CD14-positive monocyte (primary cell): Measurements from ENCODE around the gene MAP7. TPM values are rescaled to one million over a fixed set of nuclear protein-coding genes. Genes with fewer than 3 reads are reported as not detected.

ENCODE experiments used
- DNase-seq, 3 donors: peaks; one replicate each; pipeline ENCODE4 v3.0.0-alpha.2; 2011 to 2022
- H2AFZ ChIP-seq: 2 replicates; pipeline ENCODE4 v1.6.0; 2012; ENCODE audit warnings: mild to moderate bottlenecking, low read depth, low read length, inconsistent platforms; ENCODE audit not compliant: insufficient read depth, poor library complexity, severe bottlenecking
- H3K27ac ChIP-seq, 2 donors: 1 replicate in 1 of 2; 2 replicates in 1 of 2; pipeline ENCODE4 v1.5.1; 2012 to 2013; ENCODE audit warnings: low read length in 2 of 2, control low read depth in 1 of 2, inconsistent platforms in 1 of 2, low read depth in 1 of 2, mild to moderate bottlenecking in 1 of 2
- H3K27me3 ChIP-seq, 2 donors: one replicate each; pipeline versions ENCODE4 v1.6.0 to v1.6.1; 2011 to 2013; ENCODE audit warnings: low read length in 2 of 2; ENCODE audit not compliant: control insufficient read depth in 2 of 2, insufficient read depth in 2 of 2
- H3K36me3 ChIP-seq, 2 donors: replicated peaks in 1 of 2; 1 replicate in 1 of 2; 2 replicates in 1 of 2; pipeline versions ENCODE4 v1.5.1 to v1.6.1; 2012 to 2013; ENCODE audit warnings: low read length in 2 of 2, control low read depth in 1 of 2, inconsistent platforms in 1 of 2, mild to moderate bottlenecking in 1 of 2; ENCODE audit not compliant: insufficient read depth in 2 of 2, control insufficient read depth in 1 of 2
- H3K4me1 ChIP-seq, 2 donors: 1 replicate in 1 of 2; 2 replicates in 1 of 2; pipeline versions ENCODE4 v1.5.1 to v1.6.1; 2012 to 2013; ENCODE audit warnings: low read length in 2 of 2, control low read depth in 1 of 2, inconsistent platforms in 1 of 2, mild to moderate bottlenecking in 1 of 2, moderate library complexity in 1 of 2; ENCODE audit not compliant: insufficient read depth in 2 of 2, control insufficient read depth in 1 of 2
- H3K4me2 ChIP-seq: replicated peaks from 2 replicates; pipeline ENCODE3; 2012; ENCODE audit warnings: low read length, moderate library complexity, mild to moderate bottlenecking; ENCODE audit not compliant: poor library complexity, severe bottlenecking; ENCODE audit errors: extremely low read depth
- H3K4me3 ChIP-seq, 3 experiments: fragments of 200-600 bp in 1 of 3; sonication (generic) in 1 of 3; replicated peaks in 1 of 3; 1 replicate in 2 of 3; 2 replicates in 1 of 3; pipeline ENCODE4 v1.5.1; 2011 to 2013; ENCODE audit warnings: low read length in 3 of 3, mild to moderate bottlenecking in 3 of 3, control low read depth in 2 of 3, low read depth in 2 of 3, inconsistent platforms in 1 of 3, moderate library complexity in 1 of 3
- H3K79me2 ChIP-seq: 2 replicates; pipeline ENCODE4 v1.6.0; 2012; ENCODE audit warnings: mild to moderate bottlenecking, control low read depth, inconsistent platforms, low read length, moderate library complexity; ENCODE audit not compliant: insufficient read depth
- H3K9ac ChIP-seq: 2 replicates; pipeline ENCODE4 v1.6.0; 2017; ENCODE audit warnings: low read length, mild to moderate bottlenecking; ENCODE audit not compliant: insufficient read depth, poor library complexity, severe bottlenecking
- H3K9me3 ChIP-seq, 2 donors: replicated peaks in 1 of 2; 1 replicate in 1 of 2; 2 replicates in 1 of 2; pipeline versions ENCODE4 v1.5.1 to v1.6.1; 2012 to 2013; ENCODE audit warnings: low read length in 2 of 2, control low read depth in 1 of 2; ENCODE audit not compliant: control insufficient read depth in 1 of 2, insufficient read depth in 1 of 2
- H4K20me1 ChIP-seq: 2 replicates; pipeline ENCODE4 v1.6.0; 2012; ENCODE audit warnings: mild to moderate bottlenecking, low read length, control low read depth, moderate library complexity; ENCODE audit not compliant: insufficient read depth
- H3K27ac Mint-ChIP-seq, 7 donors: one replicate each; pipeline ENCODE4 v1.8.0; 2020; ENCODE audit warnings: mild to moderate bottlenecking in 7 of 7, mixed read lengths in 7 of 7, moderate library complexity in 6 of 7, inconsistent platforms in 2 of 7
- H3K27me3 Mint-ChIP-seq, 3 donors: one replicate each; pipeline ENCODE4 v1.8.0; 2021 to 2022; ENCODE audit warnings: low read depth in 3 of 3, mild to moderate bottlenecking in 3 of 3, mixed read lengths in 3 of 3, moderate library complexity in 3 of 3, inconsistent platforms in 1 of 3
- H3K36me3 Mint-ChIP-seq, 2 donors: one replicate each; pipeline ENCODE4 v1.8.0; 2020; ENCODE audit warnings: mixed read lengths in 2 of 2, inconsistent platforms in 1 of 2, mild to moderate bottlenecking in 1 of 2
- H3K4me1 Mint-ChIP-seq: one replicate; pipeline ENCODE4 v1.8.0; 2020; ENCODE audit warnings: mild to moderate bottlenecking, mixed read lengths
- H3K4me3 Mint-ChIP-seq, 2 donors: one replicate each; pipeline ENCODE4 v1.8.0; 2020; ENCODE audit warnings: mild to moderate bottlenecking in 2 of 2, mixed read lengths in 2 of 2, moderate library complexity in 1 of 2
- H3K9me3 Mint-ChIP-seq, 7 donors: one replicate each; pipeline ENCODE4 v1.8.0; 2020 to 2022; ENCODE audit warnings: mixed read lengths in 7 of 7, mild to moderate bottlenecking in 6 of 7, moderate library complexity in 6 of 7, inconsistent platforms in 2 of 7
- WGBS: methylation state at CpG from one replicate; pipeline ENCODE4 v1.1.5; 2013; ENCODE audit warnings: missing lambda C conversion rate; ENCODE audit not compliant: insufficient coverage; 5-methylcytosine and 5-hydroxymethylcytosine counted together
- intact Hi-C, 2 donors: fragments of 100-400 bp; cut with micrococcal nuclease; formaldehyde crosslinking; loops; one replicate each; pipeline versions ENCODE4 v1.15.0 to v1.15.1; 2023
- polyA plus RNA-seq, 3 donors: library from polyadenylated mRNA; depleted of rRNA in 1 of 3; unstranded in 2 of 3; stranded (reverse) in 1 of 3; fragments of 300-500 nt in 2 of 3; fragments of >200 nt in 1 of 3; fragmentation: Illumina TruSeq in 2 of 3; gene quantifications; 1 replicate in 2 of 3; 2 replicates in 1 of 3; pipeline ENCODE4 v1.2.3, GENCODE V29; 2012 to 2021
- TF ChIP-seq, protein P1 (sequence below): fragments of 200-600 bp; IDR thresholded peaks from one replicate; pipeline ENCODE4 v1.8.0; 2022; ENCODE audit warnings: antibody characterized with exemption, mild to moderate bottlenecking

Gene MAP7
- polyA plus RNA-seq, 3 donors = 0.67 to 1.6 (median 1.2) TPM

GRCh38 chr6:136307351-136307750 lies 242.9 kb downstream of the MAP7 start:
- intact Hi-C loops = no loop called here
- Mint-ChIP-seq H3K36me3 (no peaks in the 10 kb centered on the region), H3K27ac (no peak overlapping the region)

DNA sequence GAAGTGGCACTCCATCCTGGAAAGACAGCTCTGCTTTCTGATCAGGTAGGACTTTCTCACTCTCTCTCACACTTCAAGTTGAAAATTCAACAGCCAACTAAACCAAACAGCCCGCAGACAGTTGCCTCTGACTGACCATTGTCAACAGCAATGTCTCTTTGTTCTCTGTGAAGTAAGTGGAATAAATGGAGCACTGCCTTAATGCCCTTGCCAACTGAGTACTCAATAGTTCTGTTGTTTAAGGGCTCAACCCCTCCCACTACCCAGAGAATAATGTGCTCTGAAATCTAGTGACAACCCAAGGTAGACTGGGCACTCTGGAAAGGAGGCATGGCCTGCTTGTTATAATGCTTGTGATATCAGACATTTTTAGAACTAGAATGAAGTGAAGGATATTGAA lies 243.8 kb downstream of the MAP7 start:
- DNase-seq = no peak
- Mint-ChIP-seq H3K27ac (no peak overlapping the region), H3K4me1 (peaks cover 4% of the 10 kb centered on the region), H3K27me3 (peaks cover 0 to 1% (median 0%) of the 10 kb centered on the region in 3 donors), H3K9me3 (peaks cover 0 to 5% (median 0%) of the 10 kb centered on the region in 7 donors), H3K36me3 (no peaks in the 10 kb centered on the region), H3K4me3 (no peak overlapping the region)
- Histone ChIP-seq H3K9me3 (no peaks in the 10 kb centered on the region), H3K4me2 (no peak overlapping the region), H4K20me1 (no peaks in the 10 kb centered on the region), H3K27ac (no peak overlapping the region), H3K4me3 (no peak overlapping the region), H3K36me3 (no peaks in the 10 kb centered on the region), H3K79me2 (no peaks in the 10 kb centered on the region), H2AFZ (no peak overlapping the region), H3K4me1 (no peaks in the 10 kb centered on the region), H3K9ac (no peak overlapping the region), H3K27me3 (no peaks in the 10 kb centered on the region)
- WGBS = no CpG with 5 or more reads among the region's 1 CpG
- intact Hi-C loops = no loop called here
- TF ChIP-seq, protein P1, sequence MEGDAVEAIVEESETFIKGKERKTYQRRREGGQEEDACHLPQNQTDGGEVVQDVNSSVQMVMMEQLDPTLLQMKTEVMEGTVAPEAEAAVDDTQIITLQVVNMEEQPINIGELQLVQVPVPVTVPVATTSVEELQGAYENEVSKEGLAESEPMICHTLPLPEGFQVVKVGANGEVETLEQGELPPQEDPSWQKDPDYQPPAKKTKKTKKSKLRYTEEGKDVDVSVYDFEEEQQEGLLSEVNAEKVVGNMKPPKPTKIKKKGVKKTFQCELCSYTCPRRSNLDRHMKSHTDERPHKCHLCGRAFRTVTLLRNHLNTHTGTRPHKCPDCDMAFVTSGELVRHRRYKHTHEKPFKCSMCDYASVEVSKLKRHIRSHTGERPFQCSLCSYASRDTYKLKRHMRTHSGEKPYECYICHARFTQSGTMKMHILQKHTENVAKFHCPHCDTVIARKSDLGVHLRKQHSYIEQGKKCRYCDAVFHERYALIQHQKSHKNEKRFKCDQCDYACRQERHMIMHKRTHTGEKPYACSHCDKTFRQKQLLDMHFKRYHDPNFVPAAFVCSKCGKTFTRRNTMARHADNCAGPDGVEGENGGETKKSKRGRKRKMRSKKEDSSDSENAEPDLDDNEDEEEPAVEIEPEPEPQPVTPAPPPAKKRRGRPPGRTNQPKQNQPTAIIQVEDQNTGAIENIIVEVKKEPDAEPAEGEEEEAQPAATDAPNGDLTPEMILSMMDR = no peak

More at GRCh38 chr6:136307351-136307750, 242.9 kb downstream of the MAP7 start:
- Mint-ChIP-seq H3K27me3 (peaks cover 0 to 1% (median 0%) of the 10 kb centered on the region in 3 donors), H3K4me1 (peaks cover 4% of the 10 kb centered on the region), H3K4me3 (no peak overlapping the region), H3K9me3 (peaks cover 0 to 5% (median 0%) of the 10 kb centered on the region in 7 donors)
- DNase-seq = no peak
- no peak overlapping the region for H3K27ac ChIP-seq
- no peak overlapping the region for H3K9ac ChIP-seq
- H3K4me2 ChIP-seq = no peak overlapping the region
- no peaks in the 10 kb centered on the region for H3K79me2 ChIP-seq
- H2AFZ ChIP-seq = no peak overlapping the region
- no peaks in the 10 kb centered on the region for H3K4me1 ChIP-seq
- no peak overlapping the region for H3K4me3 ChIP-seq
- no peaks in the 10 kb centered on the region for H3K9me3 ChIP-seq
- TF ChIP-seq, protein P1 = no peak
- H3K36me3 ChIP-seq = no peaks in the 10 kb centered on the region
- no peaks in the 10 kb centered on the region for H3K27me3 ChIP-seq
- H4K20me1 ChIP-seq = no peaks in the 10 kb centered on the region
